Upper lobe of left lung (tissue), 6 donors: Measurements from ENCODE around the gene SLC1A2. TPM values are rescaled to one million over a fixed set of nuclear protein-coding genes. Genes with fewer than 3 reads are reported as not detected.
A peak's percentile ranks its signal among the peaks of the same experiment; 100 is the strongest.

Source experiments
- ATAC-seq, 2 donors: fragments of 200-7000 bp; cut with Tn5 transposase; one replicate each; pipeline ENCODE4 v1.9.1; 2022; ENCODE audit warnings: mild to moderate bottlenecking in 2 of 2, moderate library complexity in 2 of 2; ENCODE audit not compliant: low FRiP score in 2 of 2
- DNase-seq, 2 donors: peaks; one replicate each; pipeline ENCODE4 v3.0.0-alpha.2; 2019 to 2020
- H3K27ac ChIP-seq, 4 donors: fragments of 200-600 bp; sonication (generic); one replicate each; pipeline ENCODE4 v1.5.1; 2016 to 2019
- H3K27me3 ChIP-seq, 4 donors: fragments of 200-600 bp; sonication (generic); one replicate each; pipeline ENCODE4 v1.5.1; 2017 to 2019
- H3K36me3 ChIP-seq, 4 donors: fragments of 200-600 bp; sonication (generic); one replicate each; pipeline ENCODE4 v1.5.1; 2016 to 2019
- H3K4me1 ChIP-seq, 4 donors: fragments of 200-600 bp; sonication (generic); one replicate each; pipeline ENCODE4 v1.5.1; 2018 to 2019
- H3K4me3 ChIP-seq, 4 donors: fragments of 200-600 bp; sonication (generic); one replicate each; pipeline ENCODE4 v1.5.1; 2017 to 2019; ENCODE audit warnings: mild to moderate bottlenecking in 2 of 4, moderate library complexity in 1 of 4
- H3K9me3 ChIP-seq, 4 donors: fragments of 200-600 bp; sonication (generic); one replicate each; pipeline ENCODE4 v1.5.1; 2018 to 2019
- EP300 ChIP-seq, 4 donors: sonication (generic); formaldehyde crosslinking; IDR thresholded peaks; one replicate each; pipeline ENCODE4 v1.5.1; 2017; ENCODE audit warnings: antibody characterized with exemption in 4 of 4, control low read depth in 2 of 4
- POLR2A ChIP-seq, 4 donors: fragments of 450-650 bp; IDR thresholded peaks; one replicate each; pipeline ENCODE4 v1.5.1; 2016 to 2017; ENCODE audit warnings: antibody characterized with exemption in 4 of 4, mild to moderate bottlenecking in 2 of 4
- POLR2AphosphoS5 ChIP-seq, 2 donors: sonication (generic); formaldehyde crosslinking; IDR thresholded peaks; one replicate each; pipeline ENCODE4 v1.5.1; 2017; ENCODE audit warnings: antibody characterized with exemption in 2 of 2
- WGBS, 2 donors: methylation state at CpG; one replicate each; pipeline ENCODE4 v1.1.5; 2017 to 2018; 5-methylcytosine and 5-hydroxymethylcytosine counted together
- total RNA-seq, 6 donors: library from RNA; depleted of rRNA in 4 of 6; stranded (reverse); fragments of >200 nt in 4 of 6; gene quantifications; one replicate each; pipeline versions ENCODE4 v1.1.0 to v1.2.1, GENCODE V29; 2016 to 2021
- TF ChIP-seq, protein P1 (sequence below), 6 experiments: fragments of 450-650 bp in 4 of 6; fragments of 200-600 bp in 2 of 6; sonication (generic) in 2 of 6; IDR thresholded peaks; one replicate each; pipeline ENCODE4 v1.5.1; 2016 to 2019; ENCODE audit warnings: antibody characterized with exemption in 6 of 6
- donor health status: DM: no; HTN: no; CAD: no; lungs with moderate emphysema.
- donor health status: DM: no; HTN: yes; CAD: no; lungs with severe emphysema.

Gene SLC1A2
- total RNA-seq, 6 donors from 2014 or later = 1.5 to 3.1 (median 2.0) TPM

DNA sequence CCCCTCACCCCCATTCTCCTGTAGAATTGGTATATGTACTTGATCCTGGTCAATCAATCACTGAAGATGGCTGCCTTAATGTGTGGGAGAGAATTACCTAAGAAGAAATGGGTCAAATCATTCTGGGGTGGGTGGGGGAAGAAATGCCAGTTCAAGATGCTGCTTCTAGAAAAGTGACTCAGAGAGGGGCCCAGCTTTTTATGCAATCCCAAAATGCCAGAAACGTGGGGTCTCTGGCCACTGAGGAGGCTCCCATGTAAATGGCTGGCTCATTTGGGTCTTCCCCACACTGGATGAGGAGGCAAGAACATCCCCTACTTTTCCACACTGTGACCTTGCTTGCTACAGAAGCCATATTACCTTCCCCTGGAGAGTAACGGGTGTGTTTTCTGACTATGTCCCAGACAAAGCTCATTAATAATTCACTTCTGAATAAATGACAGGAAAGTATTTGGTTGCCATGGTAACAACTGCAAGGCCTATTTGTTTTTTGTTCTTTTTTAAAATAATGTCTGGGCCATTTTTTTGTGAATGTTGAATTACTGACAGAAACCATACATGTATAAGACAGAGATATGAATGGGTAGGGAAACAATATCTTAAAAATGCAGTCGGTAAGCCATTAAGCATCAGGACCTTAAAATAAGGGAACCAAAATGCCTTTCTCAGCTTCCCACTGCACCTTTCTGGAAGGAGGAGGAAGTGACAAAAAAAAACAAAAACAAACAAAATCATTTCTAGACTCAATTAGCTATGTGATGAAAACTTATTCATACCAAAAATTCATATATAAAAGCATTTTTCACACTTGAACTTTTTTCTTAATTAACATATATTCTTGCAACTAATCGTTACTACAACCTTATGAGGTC lies 32.0 kb downstream of the SLC1A2 start:
- DNase-seq = no peak
- peak in 1 of 2 donors; percentile 62 for ATAC-seq
- WGBS, 2 donors = 63 to 66% methylated on average over 3 to 4 of the region's 4 CpGs
- Histone ChIP-seq H3K27me3 (no peaks in the 10 kb centered on the region), H3K27ac (no peak overlapping the region), H3K36me3 (no peaks in the 10 kb centered on the region), H3K9me3 (no peaks in the 10 kb centered on the region), H3K4me1 (peaks cover 10 to 20% (median 13%) of the 10 kb centered on the region in 4 donors), H3K4me3 (no peak overlapping the region)
- TF ChIP-seq, protein P1, sequence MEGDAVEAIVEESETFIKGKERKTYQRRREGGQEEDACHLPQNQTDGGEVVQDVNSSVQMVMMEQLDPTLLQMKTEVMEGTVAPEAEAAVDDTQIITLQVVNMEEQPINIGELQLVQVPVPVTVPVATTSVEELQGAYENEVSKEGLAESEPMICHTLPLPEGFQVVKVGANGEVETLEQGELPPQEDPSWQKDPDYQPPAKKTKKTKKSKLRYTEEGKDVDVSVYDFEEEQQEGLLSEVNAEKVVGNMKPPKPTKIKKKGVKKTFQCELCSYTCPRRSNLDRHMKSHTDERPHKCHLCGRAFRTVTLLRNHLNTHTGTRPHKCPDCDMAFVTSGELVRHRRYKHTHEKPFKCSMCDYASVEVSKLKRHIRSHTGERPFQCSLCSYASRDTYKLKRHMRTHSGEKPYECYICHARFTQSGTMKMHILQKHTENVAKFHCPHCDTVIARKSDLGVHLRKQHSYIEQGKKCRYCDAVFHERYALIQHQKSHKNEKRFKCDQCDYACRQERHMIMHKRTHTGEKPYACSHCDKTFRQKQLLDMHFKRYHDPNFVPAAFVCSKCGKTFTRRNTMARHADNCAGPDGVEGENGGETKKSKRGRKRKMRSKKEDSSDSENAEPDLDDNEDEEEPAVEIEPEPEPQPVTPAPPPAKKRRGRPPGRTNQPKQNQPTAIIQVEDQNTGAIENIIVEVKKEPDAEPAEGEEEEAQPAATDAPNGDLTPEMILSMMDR (IDR thresholded peaks at IDR 0.05) = peak in 1 of 6 experiments; percentile 35
- no peak for TF ChIP-seq POLR2A (IDR thresholded peaks at IDR 0.05)

DNA sequence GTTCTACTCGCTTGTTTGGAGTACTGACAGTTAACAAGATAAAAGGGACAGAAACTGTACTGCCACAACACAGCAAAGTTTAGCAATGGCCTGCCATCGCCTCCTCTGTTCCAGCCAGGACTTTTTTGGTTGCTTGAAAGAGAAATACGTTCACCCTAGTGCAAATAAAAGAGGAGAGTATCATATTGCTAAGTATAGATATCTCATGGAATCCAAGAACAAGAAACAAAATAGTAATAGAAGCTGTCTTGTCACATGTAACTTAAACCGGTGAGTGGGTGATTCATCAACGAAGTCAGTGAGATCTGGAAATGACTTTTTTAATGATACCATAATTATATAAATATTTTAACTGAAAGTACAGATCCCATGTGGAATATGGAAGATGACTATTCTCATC lies 35.4 kb downstream of the SLC1A2 start:
- H3K27me3 ChIP-seq = no peaks in the 10 kb centered on the region
- H3K36me3 ChIP-seq = no peaks in the 10 kb centered on the region
- TF ChIP-seq EP300 (IDR thresholded peaks at IDR 0.05) (no peak), POLR2AphosphoS5 (IDR thresholded peaks at IDR 0.05) (no peak), POLR2A (IDR thresholded peaks at IDR 0.05) (no peak)
- TF ChIP-seq, protein P1 (IDR thresholded peaks at IDR 0.05) = no peak
- ATAC-seq = no peak
- 79 to 82% methylated on average over 5 of the region's 5 CpGs for WGBS, 2 donors
- no peak overlapping the region for H3K27ac ChIP-seq
- H3K4me3 ChIP-seq = no peak overlapping the region
- DNase-seq = no peak
- no peaks in the 10 kb centered on the region for H3K9me3 ChIP-seq
- no peaks in the 10 kb centered on the region for H3K4me1 ChIP-seq

DNA sequence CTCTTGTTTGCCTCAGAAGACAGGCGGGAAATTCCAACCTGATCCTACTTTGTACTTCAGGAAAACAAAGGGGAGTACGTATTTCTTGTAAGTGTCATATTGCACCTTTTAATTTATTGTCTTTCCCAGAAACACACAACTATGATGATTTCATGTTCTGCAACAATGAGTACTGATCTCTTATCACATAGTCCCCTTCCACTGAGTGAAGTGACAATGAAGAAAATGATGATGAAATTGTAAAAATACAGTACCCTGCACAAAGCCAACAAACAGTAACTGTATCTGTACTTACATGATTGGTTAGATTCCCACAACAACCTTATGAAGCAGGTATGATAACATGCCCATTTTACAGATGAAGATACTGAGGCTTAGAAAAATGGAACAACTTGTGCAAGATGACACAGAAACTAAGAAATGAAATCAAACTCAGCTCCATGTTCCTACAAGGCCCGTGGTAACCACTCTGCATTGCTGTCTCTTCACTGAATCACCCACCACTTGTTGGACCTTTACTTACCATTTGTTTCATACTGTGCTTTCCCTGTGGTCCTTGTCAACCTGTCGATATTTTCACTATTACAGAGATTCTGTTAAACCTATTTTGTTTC lies 37.5 kb downstream of the SLC1A2 start:
- no peak for ATAC-seq
- Histone ChIP-seq H3K9me3 (no peaks in the 10 kb centered on the region), H3K27me3 (no peaks in the 10 kb centered on the region), H3K27ac (no peak overlapping the region), H3K4me3 (no peak overlapping the region), H3K4me1 (no peaks in the 10 kb centered on the region), H3K36me3 (no peaks in the 10 kb centered on the region)
- 88 to 95% methylated on average over 4 of the region's 4 CpGs for WGBS, 2 donors
- TF ChIP-seq EP300 (IDR thresholded peaks at IDR 0.05) (no peak), POLR2A (IDR thresholded peaks at IDR 0.05) (no peak), POLR2AphosphoS5 (IDR thresholded peaks at IDR 0.05) (no peak)
- TF ChIP-seq, protein P1 (IDR thresholded peaks at IDR 0.05) = no peak
- DNase-seq = no peak

DNA sequence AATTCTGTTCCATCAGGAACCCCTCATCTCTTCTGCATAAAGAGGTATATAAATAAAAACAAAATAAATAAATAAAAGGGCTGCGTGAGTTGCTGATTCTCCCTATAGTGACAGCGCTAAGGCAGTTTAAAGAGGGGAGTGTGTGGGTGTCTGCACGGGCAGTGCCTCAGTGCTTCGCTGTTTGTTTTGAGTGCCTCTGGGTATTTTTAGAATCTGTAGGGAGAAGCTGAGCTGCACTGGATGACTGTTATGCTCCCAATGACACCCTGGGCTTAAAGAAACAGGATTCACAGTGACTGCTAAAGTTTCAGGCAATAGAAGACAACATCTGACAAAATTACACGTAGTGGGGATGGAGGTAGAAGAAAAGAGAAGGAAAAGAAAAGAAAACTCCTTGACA lies 38.8 kb downstream of the SLC1A2 start:
- no peaks in the 10 kb centered on the region for H3K27me3 ChIP-seq
- no peak overlapping the region for H3K27ac ChIP-seq
- no peaks in the 10 kb centered on the region for H3K36me3 ChIP-seq
- no peak for DNase-seq
- no peaks in the 10 kb centered on the region for H3K4me1 ChIP-seq
- ATAC-seq = no peak
- H3K4me3 ChIP-seq = no peak overlapping the region
- no peaks in the 10 kb centered on the region for H3K9me3 ChIP-seq
- TF ChIP-seq, protein P1 (IDR thresholded peaks at IDR 0.05) = no peak
- TF ChIP-seq POLR2A (IDR thresholded peaks at IDR 0.05) (no peak), EP300 (IDR thresholded peaks at IDR 0.05) (no peak), POLR2AphosphoS5 (IDR thresholded peaks at IDR 0.05) (no peak)
- 58 to 67% methylated on average over 5 of the region's 5 CpGs for WGBS, 2 donors
